HG03571 (cell line): ENCODE results near the gene SEMA4G.
A peak's percentile ranks its signal among the peaks of the same experiment; 100 is the strongest.

Experiments used
- ATAC-seq: cut with Tn5 transposase; IDR thresholded peaks from one replicate; pipeline ENCODE4 v1.9.1; 2021; ENCODE audit not compliant: unreplicated experiment

Gene SEMA4G

GRCh38 chr10:100986952-100987684 is 17.8 kb downstream of the SEMA4G start, which contains the start of the genes MRPL43 and TWNK:
Gene MRPL43, minus strand, starts transcription at chr10:100987497. Its CDS starts 54 bp downstream, at chr10:100987443.
Gene TWNK, plus strand, starts transcription at chr10:100987543. Its CDS starts 668 bp downstream, at chr10:100988211.
- peak; percentile 75 for ATAC-seq

GRCh38 chr10:100987685-100988049 is 18.4 kb downstream of the SEMA4G start:
- no peak for ATAC-seq

- ATAC-seq = no peak
Measured at GRCh38 chr10:100988166-100988565, 18.9 kb downstream of the SEMA4G start.

- ATAC-seq = no peak
Measured at GRCh38 chr10:100989088-100989487, 19.8 kb downstream of the SEMA4G start.

- ATAC-seq = no peak
Measured at GRCh38 chr10:100993986-100994708, 24.8 kb downstream of the SEMA4G start.

GRCh38 chr10:100995181-100995580 is 25.9 kb downstream of the SEMA4G start:
- ATAC-seq = no peak

GRCh38 chr10:100996678-100997359 is 27.5 kb downstream of the SEMA4G start:
- no peak for ATAC-seq

GRCh38 chr10:100997360-100998182 is 28.3 kb downstream of the SEMA4G start:
- ATAC-seq = no peak

GRCh38 chr10:100998183-100998990 is 29.1 kb downstream of the SEMA4G start:
- ATAC-seq = no peak

GRCh38 chr10:100998991-100999741 is 29.9 kb downstream of the SEMA4G start:
- ATAC-seq = peak; percentile 37

GRCh38 chr10:100999742-101000126 is 30.4 kb downstream of the SEMA4G start, which contains the start of gene LZTS2:
Gene LZTS2, plus strand, starts transcription at chr10:100999808. Its CDS starts 2,731 bp downstream, at chr10:101002539.
- no peak for ATAC-seq

GRCh38 chr10:101000127-101000914 is 31.0 kb downstream of the SEMA4G start:
- no peak for ATAC-seq

GRCh38 chr10:101000915-101001658 is 31.8 kb downstream of the SEMA4G start:
- no peak for ATAC-seq

GRCh38 chr10:101001659-101002035 is 32.3 kb downstream of the SEMA4G start:
- no peak for ATAC-seq

- ATAC-seq = no peak
Measured at GRCh38 chr10:101002456-101002855, 33.2 kb downstream of the SEMA4G start.

- ATAC-seq = no peak
Measured at GRCh38 chr10:101003639-101004206, 34.4 kb downstream of the SEMA4G start.

GRCh38 chr10:101005361-101005760 is 36.1 kb downstream of the SEMA4G start:
- ATAC-seq = no peak
